ENCODE measurements around the gene LDHA. TPM values are rescaled to one million over a fixed set of nuclear protein-coding genes. Genes with fewer than 3 reads are reported as not detected.

Gene LDHA
- total and polyA plus RNA-seq, 2 donors from 2014 or later = 466 to 755 TPM

GRCh38 chr11:18374956-18375355 is 19.4 kb upstream of the LDHA start:
- H3K4me1 ChIP-seq (ENCODE audit: control insufficient read depth in 2 of 3, insufficient read depth in 2 of 3, low read depth in 1 of 3, low read length in 3 of 3) = no peaks in the 10 kb centered on the region
- H3K9me3 ChIP-seq (ENCODE audit: control insufficient read depth in 2 of 3, insufficient read depth in 1 of 3, low read length in 3 of 3) = no peaks in the 10 kb centered on the region
- DNase-seq (no peak), FAIRE-seq (no peak)
- no peaks in the 10 kb centered on the region for H3K36me3 ChIP-seq (ENCODE audit: control insufficient read depth in 2 of 3, insufficient read depth in 3 of 3, low read length in 3 of 3)
- no peak for TF ChIP-seq CTCF (IDR thresholded peaks at IDR 0.05; ENCODE audit: borderline replicate concordance, extremely low read depth, insufficient read depth)
- intact Hi-C loops (cut with DNase I) = no loop called here
- no peak overlapping the region for H3K9ac ChIP-seq (ENCODE audit: low read length in 3 of 3)
- H3K27ac ChIP-seq (ENCODE audit: low read depth in 2 of 2, low read length in 2 of 2) = no peak overlapping the region
- no peaks in the 10 kb centered on the region for H3K27me3 ChIP-seq (ENCODE audit: control insufficient read depth, insufficient read depth, low read length)
- no peak overlapping the region for H3K4me3 ChIP-seq (ENCODE audit: low read length in 3 of 3)

GRCh38 chr11:18375941-18376340 is 18.4 kb upstream of the LDHA start:
- Histone ChIP-seq H3K9me3 (ENCODE audit: control insufficient read depth in 2 of 3, insufficient read depth in 1 of 3, low read length in 3 of 3) (no peaks in the 10 kb centered on the region), H3K27ac (ENCODE audit: low read depth in 2 of 2, low read length in 2 of 2) (no peak overlapping the region), H3K36me3 (ENCODE audit: control insufficient read depth in 2 of 3, insufficient read depth in 3 of 3, low read length in 3 of 3) (no peaks in the 10 kb centered on the region), H3K9ac (ENCODE audit: low read length in 3 of 3) (no peak overlapping the region), H3K4me3 (ENCODE audit: low read length in 3 of 3) (no peak overlapping the region), H3K4me1 (ENCODE audit: control insufficient read depth in 2 of 3, insufficient read depth in 2 of 3, low read depth in 1 of 3, low read length in 3 of 3) (no peaks in the 10 kb centered on the region), H3K27me3 (ENCODE audit: control insufficient read depth, insufficient read depth, low read length) (no peaks in the 10 kb centered on the region)
- no peak for FAIRE-seq
- TF ChIP-seq CTCF (IDR thresholded peaks at IDR 0.05; ENCODE audit: borderline replicate concordance, extremely low read depth, insufficient read depth) = no peak
- intact Hi-C loops (cut with DNase I) = no loop called here
- no peak for DNase-seq

GRCh38 chr11:18379201-18379600 is 15.2 kb upstream of the LDHA start:
- H3K9ac ChIP-seq (ENCODE audit: low read length in 3 of 3) = no peak overlapping the region
- intact Hi-C loops (cut with DNase I) = no loop called here
- H3K36me3 ChIP-seq (ENCODE audit: control insufficient read depth in 2 of 3, insufficient read depth in 3 of 3, low read length in 3 of 3) = no peaks in the 10 kb centered on the region
- no peak overlapping the region for H3K4me3 ChIP-seq (ENCODE audit: low read length in 3 of 3)
- no peaks in the 10 kb centered on the region for H3K9me3 ChIP-seq (ENCODE audit: control insufficient read depth in 2 of 3, insufficient read depth in 1 of 3, low read length in 3 of 3)
- no peaks in the 10 kb centered on the region for H3K27me3 ChIP-seq (ENCODE audit: control insufficient read depth, insufficient read depth, low read length)
- no peak for TF ChIP-seq CTCF (IDR thresholded peaks at IDR 0.05; ENCODE audit: borderline replicate concordance, extremely low read depth, insufficient read depth)
- DNase-seq (peak in 1 of 5 donors; percentile 24), FAIRE-seq (no peak)
- H3K4me1 ChIP-seq (ENCODE audit: control insufficient read depth in 2 of 3, insufficient read depth in 2 of 3, low read depth in 1 of 3, low read length in 3 of 3) = peaks cover 0 to 17% (median 16%) of the 10 kb centered on the region in 3 donors
- no peak overlapping the region for H3K27ac ChIP-seq (ENCODE audit: low read depth in 2 of 2, low read length in 2 of 2)

Measured in kidney (tissue), 14 donors.